OCI-LY7 (cell line): ENCODE data around the gene HEBP1.

Source experiments
- EZH2phosphoT487 ChIP-seq: fragments of 200-600 bp; sonication (generic); IDR thresholded peaks from 2 replicates; pipeline ENCODE4 v1.6.1; 2018; ENCODE audit warnings: low read depth, borderline replicate concordance, mild to moderate bottlenecking, mixed run types, antibody characterized with exemption, low read length, moderate library complexity, mixed read lengths
- TF ChIP-seq, protein P1 (sequence below): fragments of 200-600 bp; sonication (generic); conservative IDR thresholded peaks from 2 replicates; pipeline ENCODE4 v1.5.1; 2014; ENCODE audit warnings: mild to moderate bottlenecking, antibody characterized with exemption, low read length, moderate library complexity, mixed read lengths

- TF ChIP-seq, protein P1, sequence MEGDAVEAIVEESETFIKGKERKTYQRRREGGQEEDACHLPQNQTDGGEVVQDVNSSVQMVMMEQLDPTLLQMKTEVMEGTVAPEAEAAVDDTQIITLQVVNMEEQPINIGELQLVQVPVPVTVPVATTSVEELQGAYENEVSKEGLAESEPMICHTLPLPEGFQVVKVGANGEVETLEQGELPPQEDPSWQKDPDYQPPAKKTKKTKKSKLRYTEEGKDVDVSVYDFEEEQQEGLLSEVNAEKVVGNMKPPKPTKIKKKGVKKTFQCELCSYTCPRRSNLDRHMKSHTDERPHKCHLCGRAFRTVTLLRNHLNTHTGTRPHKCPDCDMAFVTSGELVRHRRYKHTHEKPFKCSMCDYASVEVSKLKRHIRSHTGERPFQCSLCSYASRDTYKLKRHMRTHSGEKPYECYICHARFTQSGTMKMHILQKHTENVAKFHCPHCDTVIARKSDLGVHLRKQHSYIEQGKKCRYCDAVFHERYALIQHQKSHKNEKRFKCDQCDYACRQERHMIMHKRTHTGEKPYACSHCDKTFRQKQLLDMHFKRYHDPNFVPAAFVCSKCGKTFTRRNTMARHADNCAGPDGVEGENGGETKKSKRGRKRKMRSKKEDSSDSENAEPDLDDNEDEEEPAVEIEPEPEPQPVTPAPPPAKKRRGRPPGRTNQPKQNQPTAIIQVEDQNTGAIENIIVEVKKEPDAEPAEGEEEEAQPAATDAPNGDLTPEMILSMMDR, result no peak
- no peak for TF ChIP-seq EZH2phosphoT487
Measured at GRCh38 chr12:12958886-12959285, 41.2 kb downstream of the HEBP1 start.
